NCI-H748 (cell line): ENCODE data around the gene PHYHIPL.

Experiments used
- DNase-seq: peaks from one replicate; lab custom pipeline; 2025; ENCODE audit not compliant: unreplicated experiment; lab: John Stamatoyannopoulos, UW

Gene PHYHIPL

GRCh38 chr10:59176241-59177030 is at the start of gene PHYHIPL:
PHYHIPL (plus strand) TSS chr10:59176643; CDS start chr10:59176854, 211 bp downstream.
- peak; percentile 94 for DNase-seq

- no peak for DNase-seq
Observed at GRCh38 chr10:59126991-59127390, 49.5 kb upstream of the PHYHIPL start.

- DNase-seq, result no peak
Observed at GRCh38 chr10:59127991-59128390, 48.5 kb upstream of the PHYHIPL start.

GRCh38 chr10:59129867-59130266 is 46.6 kb upstream of the PHYHIPL start:
- DNase-seq, result no peak

- no peak for DNase-seq
Observed at GRCh38 chr10:59131666-59132065, 44.8 kb upstream of the PHYHIPL start.

- no peak for DNase-seq
Observed at GRCh38 chr10:59133841-59134593, 42.4 kb upstream of the PHYHIPL start.

- no peak for DNase-seq
Observed at GRCh38 chr10:59134785-59135184, 41.7 kb upstream of the PHYHIPL start.

GRCh38 chr10:59135275-59135674 is 41.2 kb upstream of the PHYHIPL start:
- no peak for DNase-seq

- DNase-seq, result no peak
Observed at GRCh38 chr10:59138052-59138451, 38.4 kb upstream of the PHYHIPL start.

GRCh38 chr10:59143544-59143943 is 32.9 kb upstream of the PHYHIPL start:
- DNase-seq, result no peak

- no peak for DNase-seq
Observed at GRCh38 chr10:59148701-59149100, 27.7 kb upstream of the PHYHIPL start.

GRCh38 chr10:59155556-59155955 is 20.9 kb upstream of the PHYHIPL start:
- no peak for DNase-seq

GRCh38 chr10:59167512-59167911 is 8.9 kb upstream of the PHYHIPL start:
- no peak for DNase-seq

- DNase-seq, result no peak
Observed at GRCh38 chr10:59172567-59172966, 3.9 kb upstream of the PHYHIPL start.

GRCh38 chr10:59173414-59173813 is 3.0 kb upstream of the PHYHIPL start:
- DNase-seq, result no peak

- peak; percentile 80 for DNase-seq
Observed at GRCh38 chr10:59175538-59176240, 754 bp upstream of the PHYHIPL start.

- DNase-seq, result peak; percentile 80
Observed at GRCh38 chr10:59177031-59177797, 771 bp downstream of the PHYHIPL start.

GRCh38 chr10:59177836-59178235 is 1.4 kb downstream of the PHYHIPL start:
- DNase-seq, result peak; percentile 23

- DNase-seq, result no peak
Observed at GRCh38 chr10:59179068-59179467, 2.6 kb downstream of the PHYHIPL start.

- no peak for DNase-seq
Observed at GRCh38 chr10:59180689-59181270, 4.3 kb downstream of the PHYHIPL start.

- peak; percentile 54 for DNase-seq
Observed at GRCh38 chr10:59181668-59182067, 5.2 kb downstream of the PHYHIPL start.
